ENCODE data around the gene DHFR2. TPM values are rescaled to one million over a fixed set of nuclear protein-coding genes. Genes with fewer than 3 reads are reported as not detected.

Gene DHFR2
- total and polyA plus RNA-seq, 9 of the 15 experiments (the other 6 are each of a cell fraction or from before 2014, with no cell fraction given), result 0.64 to 1.7 (median 1.4) TPM

- TF ChIP-seq NFIX (CRISPR knock-in tag; IDR thresholded peaks at IDR 0.05; ENCODE audit: low read depth), result no peak
- TF ChIP-seq FIP1L1 (IDR thresholded peaks at IDR 0.05; ENCODE audit: low read depth, low read length, poor library complexity, severe bottlenecking), result no peak
- TF ChIP-seq IFI16 (CRISPR knock-in tag; IDR thresholded peaks at IDR 0.05), result no peak
- no peak for TF ChIP-seq ZNF41 (CRISPR knock-in tag; conservative IDR thresholded peaks at IDR 0.05)
- no peak for TF ChIP-seq HDAC6 (IDR thresholded peaks at IDR 0.05; ENCODE audit: low read depth, low read length)
- TF ChIP-seq HDAC3 (IDR thresholded peaks at IDR 0.05; ENCODE audit: borderline replicate concordance, partially characterized antibody), result no peak
- peak; percentile 26; the same call in 1 of the 2 replicates for TF ChIP-seq ZHX1 (conservative IDR thresholded peaks at IDR 0.05; ENCODE audit: low read length)
- TF ChIP-seq, protein P1, sequence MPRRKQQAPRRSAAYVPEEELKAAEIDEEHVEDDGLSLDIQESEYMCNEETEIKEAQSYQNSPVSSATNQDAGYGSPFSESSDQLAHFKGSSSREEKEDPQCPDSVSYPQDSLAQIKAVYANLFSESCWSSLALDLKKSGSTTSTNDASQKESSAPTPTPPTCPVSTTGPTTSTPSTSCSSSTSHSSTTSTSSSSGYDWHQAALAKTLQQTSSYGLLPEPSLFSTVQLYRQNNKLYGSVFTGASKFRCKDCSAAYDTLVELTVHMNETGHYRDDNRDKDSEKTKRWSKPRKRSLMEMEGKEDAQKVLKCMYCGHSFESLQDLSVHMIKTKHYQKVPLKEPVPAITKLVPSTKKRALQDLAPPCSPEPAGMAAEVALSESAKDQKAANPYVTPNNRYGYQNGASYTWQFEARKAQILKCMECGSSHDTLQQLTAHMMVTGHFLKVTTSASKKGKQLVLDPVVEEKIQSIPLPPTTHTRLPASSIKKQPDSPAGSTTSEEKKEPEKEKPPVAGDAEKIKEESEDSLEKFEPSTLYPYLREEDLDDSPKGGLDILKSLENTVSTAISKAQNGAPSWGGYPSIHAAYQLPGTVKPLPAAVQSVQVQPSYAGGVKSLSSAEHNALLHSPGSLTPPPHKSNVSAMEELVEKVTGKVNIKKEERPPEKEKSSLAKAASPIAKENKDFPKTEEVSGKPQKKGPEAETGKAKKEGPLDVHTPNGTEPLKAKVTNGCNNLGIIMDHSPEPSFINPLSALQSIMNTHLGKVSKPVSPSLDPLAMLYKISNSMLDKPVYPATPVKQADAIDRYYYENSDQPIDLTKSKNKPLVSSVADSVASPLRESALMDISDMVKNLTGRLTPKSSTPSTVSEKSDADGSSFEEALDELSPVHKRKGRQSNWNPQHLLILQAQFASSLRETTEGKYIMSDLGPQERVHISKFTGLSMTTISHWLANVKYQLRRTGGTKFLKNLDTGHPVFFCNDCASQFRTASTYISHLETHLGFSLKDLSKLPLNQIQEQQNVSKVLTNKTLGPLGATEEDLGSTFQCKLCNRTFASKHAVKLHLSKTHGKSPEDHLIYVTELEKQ (CRISPR knock-in tag; IDR thresholded peaks at IDR 0.05), result no peak
- TF ChIP-seq MTA2 (IDR thresholded peaks at IDR 0.05; ENCODE audit: low read depth), result no peak
- no peak for TF ChIP-seq NCOA2 (IDR thresholded peaks at IDR 0.05; ENCODE audit: partially characterized antibody in 2 of 2)
- no peak for TF ChIP-seq JUN (IDR thresholded peaks at IDR 0.05; ENCODE audit: borderline replicate concordance, low read depth, low read length)
- TF ChIP-seq JUN (CRISPR knock-in tag; IDR thresholded peaks at IDR 0.05; ENCODE audit: borderline replicate concordance), result no peak
- TF ChIP-seq ZNF354B (CRISPR knock-in tag; IDR thresholded peaks at IDR 0.05), result no peak
- TF ChIP-seq TGIF2 (CRISPR knock-in tag; IDR thresholded peaks at IDR 0.05), result no peak
- no peak for TF ChIP-seq SAFB2 (IDR thresholded peaks at IDR 0.05; ENCODE audit: borderline replicate concordance, low read depth, low read length, severe bottlenecking)
- TF ChIP-seq MTA3 (IDR thresholded peaks at IDR 0.05; ENCODE audit: borderline replicate concordance), result 0 out of 2 replicates have a peak, but pooled peaks have one; percentile 27
- TF ChIP-seq HMBOX1 (IDR thresholded peaks at IDR 0.05), result peak; percentile 33; the same call in 1 of the 2 replicates
- no peak for TF ChIP-seq ATF6 (CRISPR knock-in tag; IDR thresholded peaks at IDR 0.05)
Measured at GRCh38 chr3:94062513-94063404, at the start of gene DHFR2, which contains the start of gene NSUN3 (continued).

Measured in K562 (cell line).